IMR-90 (cell line): ENCODE data around the gene AMDHD2. TPM values are rescaled to one million over a fixed set of nuclear protein-coding genes. Genes with fewer than 3 reads are reported as not detected.

Source experiments
- ATAC-seq: fragments of 200-7000 bp; cut with Tn5 transposase; 2 replicates; pipeline ENCODE4 v1.9.1; 2020; ENCODE audit warnings: low read depth, mild to moderate bottlenecking, moderate library complexity
- BruUV-seq: library from RNA; stranded (reverse); fragments of 400-500 nt; replicated peaks from 2 replicates; lab custom pipeline; 2021; lab: Mats Ljungman, UMichigan
- CTCF ChIA-PET: fragments of 300-600 bp; formaldehyde crosslinking; extraction: SDS; loops from one replicate; lab custom pipeline; 2021; ENCODE audit warnings: antibody characterized with exemption; lab: Yijun Ruan, JAX
- POLR2A ChIA-PET: fragments of 300-600 bp; sonication (Branson Sonifier 250); formaldehyde crosslinking; loops from one replicate; lab custom pipeline; 2022; ENCODE audit warnings: antibody characterized with exemption; ENCODE audit not compliant: unreplicated experiment; lab: Charles Lee
- DNase-seq: peaks from one replicate; pipeline ENCODE4 v3.0.0; 2013
- H2AFZ ChIP-seq: replicated peaks from 2 replicates; pipeline ENCODE3; 2013; ENCODE audit warnings: low read length, mild to moderate bottlenecking; ENCODE audit not compliant: poor library complexity
- H2AK5ac ChIP-seq: 2 replicates; pipeline ENCODE4 v1.6.1; 2013; ENCODE audit warnings: low read depth, low read length, inconsistent platforms
- H2AK9ac ChIP-seq: replicated peaks from 2 replicates; pipeline ENCODE3; 2013; ENCODE audit warnings: mild to moderate bottlenecking, low read depth, low read length, moderate library complexity; ENCODE audit not compliant: poor library complexity
- H2BK120ac ChIP-seq: 2 replicates; pipeline ENCODE4 v1.6.1; 2013; ENCODE audit warnings: low read depth, low read length, inconsistent platforms
- H2BK15ac ChIP-seq: 3 replicates; pipeline ENCODE4 v1.6.1; 2013; ENCODE audit warnings: low read depth, low read length, inconsistent platforms
- H2BK20ac ChIP-seq: 2 replicates; pipeline ENCODE4 v1.6.1; 2013; ENCODE audit warnings: low read depth, mild to moderate bottlenecking, inconsistent platforms, low read length, moderate library complexity
- H2BK5ac ChIP-seq: 2 replicates; pipeline ENCODE4 v1.6.1; 2013; ENCODE audit warnings: mild to moderate bottlenecking, low read depth, low read length, inconsistent platforms; ENCODE audit not compliant: poor library complexity, severe bottlenecking
- H3K14ac ChIP-seq: replicated peaks from 2 replicates; pipeline ENCODE4 v1.6.1; 2013; ENCODE audit warnings: low read depth, low read length, inconsistent platforms
- H3K18ac ChIP-seq: 2 replicates; pipeline ENCODE4 v1.6.1; 2013; ENCODE audit warnings: low read depth, low read length, control low read depth
- H3K23ac ChIP-seq: 2 replicates; pipeline ENCODE4 v1.6.1; 2013; ENCODE audit warnings: low read depth, low read length, inconsistent platforms
- H3K27ac ChIP-seq: 2 replicates; pipeline ENCODE4 v1.5.1; 2013; ENCODE audit warnings: mild to moderate bottlenecking, control low read depth, low read length; ENCODE audit not compliant: insufficient read depth
- H3K27me3 ChIP-seq: 2 replicates; pipeline ENCODE4 v1.6.1; 2013; ENCODE audit warnings: low read length; ENCODE audit not compliant: control insufficient read depth, insufficient read depth
- H3K36me3 ChIP-seq: 2 replicates; pipeline ENCODE4 v1.6.1; 2013; ENCODE audit warnings: low read length, mixed read lengths; ENCODE audit not compliant: control insufficient read depth, insufficient read depth
- H3K4ac ChIP-seq: 2 replicates; pipeline ENCODE4 v1.6.1; 2013; ENCODE audit warnings: low read depth, low read length, inconsistent platforms
- H3K4me1 ChIP-seq: 2 replicates; pipeline ENCODE4 v1.6.1; 2013; ENCODE audit warnings: low read length, mixed read lengths; ENCODE audit not compliant: control insufficient read depth, insufficient read depth
- H3K4me2 ChIP-seq: 2 replicates; pipeline ENCODE4 v1.6.1; 2013; ENCODE audit warnings: low read depth, mild to moderate bottlenecking, control low read depth, low read length, moderate library complexity
- H3K4me3 ChIP-seq: 2 replicates; pipeline ENCODE4 v1.5.1; 2013; ENCODE audit warnings: low read depth, mild to moderate bottlenecking, control low read depth, low read length, moderate library complexity; ENCODE audit not compliant: insufficient read depth
- H3K56ac ChIP-seq: 2 replicates; pipeline ENCODE4 v1.6.1; 2013; ENCODE audit warnings: low read length, inconsistent platforms; ENCODE audit not compliant: insufficient read depth; ENCODE audit errors: extremely low read depth
- H3K79me1 ChIP-seq, 2 experiments: 2 replicates each; pipeline ENCODE4 v1.6.1; 2013; ENCODE audit warnings: low read length in 2 of 2, inconsistent platforms in 1 of 2, low read depth in 1 of 2
- H3K9ac ChIP-seq: 2 replicates; pipeline ENCODE4 v1.6.1; 2013; ENCODE audit warnings: low read depth, low read length, control low read depth
- H3K9me1 ChIP-seq: 2 replicates; pipeline ENCODE4 v1.6.1; 2013; ENCODE audit warnings: low read length, inconsistent platforms; ENCODE audit not compliant: insufficient read depth
- H3K9me3 ChIP-seq: 2 replicates; pipeline ENCODE4 v1.6.1; 2013; ENCODE audit warnings: low read length; ENCODE audit not compliant: control insufficient read depth, insufficient read depth
- H4K20me1 ChIP-seq: 2 replicates; pipeline ENCODE4 v1.6.1; 2013; ENCODE audit warnings: low read length, inconsistent platforms; ENCODE audit not compliant: insufficient read depth
- H4K5ac ChIP-seq: 2 replicates; pipeline ENCODE4 v1.6.1; 2013; ENCODE audit warnings: mild to moderate bottlenecking, low read depth, low read length, control low read depth
- H4K8ac ChIP-seq, 2 experiments: 2 replicates each; pipeline ENCODE4 v1.6.1; 2013; ENCODE audit warnings: low read depth in 2 of 2, low read length in 2 of 2, control low read depth in 1 of 2, inconsistent platforms in 1 of 2
- H4K91ac ChIP-seq: 2 replicates; pipeline ENCODE4 v1.6.1; 2013; ENCODE audit warnings: low read depth, low read length, inconsistent platforms; ENCODE audit not compliant: insufficient read depth
- BHLHE40 ChIP-seq: fragments of 150-350 bp; IDR thresholded peaks from 2 replicates; pipeline ENCODE4 v1.6.1; 2016; ENCODE audit warnings: mild to moderate bottlenecking, low read depth, low read length
- CEBPB ChIP-seq: IDR thresholded peaks from 2 replicates; pipeline ENCODE4 v1.6.1; 2012; ENCODE audit warnings: low read depth, low read length, improper control_type of control experiment
- CHD1 ChIP-seq: IDR thresholded peaks from 2 replicates; pipeline ENCODE4 v1.6.1; 2012; ENCODE audit warnings: low read depth, low read length, improper control_type of control experiment
- FOS ChIP-seq: fragments of 150-350 bp; IDR thresholded peaks from 2 replicates; pipeline ENCODE4 v1.6.1; 2016; ENCODE audit warnings: low read depth, low read length
- MAFK ChIP-seq: IDR thresholded peaks from 2 replicates; pipeline ENCODE4 v1.6.1; 2012; ENCODE audit warnings: low read depth, low read length, improper control_type of control experiment
- MAZ ChIP-seq: IDR thresholded peaks from 2 replicates; pipeline ENCODE4 v1.6.1; 2012; ENCODE audit warnings: low read depth, mild to moderate bottlenecking, low read length, improper control_type of control experiment, moderate library complexity, borderline replicate concordance
- MXI1 ChIP-seq: IDR thresholded peaks from 2 replicates; pipeline ENCODE4 v1.6.1; 2012; ENCODE audit warnings: low read depth, mild to moderate bottlenecking, low read length, moderate library complexity, borderline replicate concordance
- NFE2L2 ChIP-seq: fragments of 150-350 bp; IDR thresholded peaks from 2 replicates; pipeline ENCODE4 v1.6.1; 2016; ENCODE audit warnings: low read depth, mild to moderate bottlenecking, low read length
- POLR2A ChIP-seq: IDR thresholded peaks from 2 replicates; pipeline ENCODE4 v1.6.1; 2012; ENCODE audit warnings: mild to moderate bottlenecking, low read depth, low read length
- RAD21 ChIP-seq: IDR thresholded peaks from 2 replicates; pipeline ENCODE4 v1.6.1; 2012; ENCODE audit warnings: low read length, improper control_type of control experiment
- RCOR1 ChIP-seq: IDR thresholded peaks from 2 replicates; pipeline ENCODE4 v1.6.1; 2012; ENCODE audit warnings: mild to moderate bottlenecking, low read length, improper control_type of control experiment; ENCODE audit not compliant: insufficient replicate concordance
- RFX5 ChIP-seq: IDR thresholded peaks from 2 replicates; pipeline ENCODE4 v1.8.0; 2012; ENCODE audit warnings: low read depth, mild to moderate bottlenecking, low read length, moderate library complexity
- SMC3 ChIP-seq: fragments of 150-350 bp; IDR thresholded peaks from 2 replicates; pipeline ENCODE4 v1.6.1; 2016; ENCODE audit warnings: low read depth, mild to moderate bottlenecking, antibody characterized with exemption, low read length, moderate library complexity
- WGBS, 2 experiments: methylation state at CpG; one replicate each; pipeline versions ENCODE4 v1.1.5 to v1.1.7; 2013; ENCODE audit warnings: missing lambda C conversion rate in 2 of 2; ENCODE audit not compliant: insufficient read length in 1 of 2; ENCODE audit errors: extremely low coverage in 2 of 2; 5-methylcytosine and 5-hydroxymethylcytosine counted together
- dilution Hi-C: fragments of 300-500 bp; cut with HindIII; formaldehyde crosslinking; loops from one replicate; pipeline ENCODE4 v1.14.3; 2018; ENCODE audit warnings: low sequenced_read_pairs; ENCODE audit not compliant: unreplicated experiment
- in situ Hi-C: fragments of 300-500 bp; cut with MboI; formaldehyde crosslinking; loops from 3 replicates; pipeline ENCODE4 v1.14.3; 2019; ENCODE audit warnings: low sequenced_read_pairs, inconsistent platforms, mixed read lengths
- intact Hi-C: fragments of 100-400 bp; cut with micrococcal nuclease; formaldehyde crosslinking; loops from 2 replicates; pipeline ENCODE4 v1.10.0; 2022
- polyA plus RNA-seq, 3 experiments: library from polyadenylated mRNA; depleted of rRNA; stranded (reverse); fragments of >200 nt; gene quantifications; 2 replicates each; pipeline ENCODE4 v1.2.3, GENCODE V29; 2012; ENCODE audit warnings: low replicate concordance in 1 of 3
- total RNA-seq: library from RNA; depleted of rRNA; stranded (reverse); fragments of >200 nt; gene quantifications from 2 replicates; pipeline ENCODE4 v1.2.3, GENCODE V29; 2012
- TF ChIP-seq, protein P1 (sequence below): fragments of 150-350 bp; IDR thresholded peaks from 2 replicates; pipeline ENCODE4 v1.6.1; 2016; ENCODE audit warnings: low read depth, mild to moderate bottlenecking, low read length, moderate library complexity, borderline replicate concordance
- TF ChIP-seq, protein P2 (sequence below): fragments of 150-350 bp; IDR thresholded peaks from 2 replicates; pipeline ENCODE4 v1.6.1; 2017; ENCODE audit warnings: mild to moderate bottlenecking, antibody characterized with exemption, low read length, low read depth
- TF ChIP-seq, protein P3 (sequence below): conservative IDR thresholded peaks from 2 replicates; pipeline ENCODE4 v1.5.1; 2012; ENCODE audit warnings: mild to moderate bottlenecking, low read depth, low read length, improper control_type of control experiment

Gene AMDHD2
- total and polyA plus RNA-seq, 2 of the 4 experiments (the other 2 are of a cell fraction): 10.6 to 30.3 TPM

DNA sequence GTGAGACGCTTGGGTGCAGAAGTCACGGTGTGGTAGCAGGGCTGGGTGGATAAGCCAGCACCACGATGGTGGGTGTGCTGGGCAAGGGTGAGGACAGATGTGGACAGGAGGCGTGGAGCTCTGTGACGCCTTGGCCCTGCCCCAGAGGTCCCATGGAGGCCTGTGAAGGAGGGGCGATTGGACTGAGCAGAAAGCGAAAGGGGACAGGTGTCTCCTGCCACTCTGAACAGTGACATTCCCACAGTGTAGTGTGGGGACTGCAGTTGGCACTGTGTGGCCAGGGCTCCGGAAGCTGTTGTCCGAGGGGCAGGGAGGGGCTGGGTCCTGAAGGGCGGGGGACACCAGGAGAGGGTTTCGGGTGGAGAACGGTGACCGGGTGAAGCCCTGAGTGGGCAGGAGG is 37.9 kb upstream of the AMDHD2 start:
- Histone ChIP-seq H2BK5ac (peak overlapping the region; percentile 63), H3K56ac (no peak overlapping the region), H3K9me1 (peaks cover 6% of the 10 kb centered on the region; the same call in 1 of the 2 replicates), H2BK15ac (0 out of 3 replicates have a peak overlapping the region, but pooled peaks have one; percentile 18), H4K91ac (peak overlapping the region; percentile 43; the same call in 1 of the 2 replicates), H3K9ac (peak overlapping the region; percentile 53; the same call in 1 of the 2 replicates), H3K4me3 (no peak overlapping the region), H4K8ac (peak overlapping the region in 1 of 2 experiments; percentile 91; a peak in 2 of 4 replicates), H3K27me3 (no peaks in the 10 kb centered on the region), H3K9me3 (no peaks in the 10 kb centered on the region), H2AFZ (peak overlapping the region; percentile 91), H3K27ac (peak overlapping the region; percentile 52), H3K36me3 (no peaks in the 10 kb centered on the region), H4K20me1 (peaks cover 15% of the 10 kb centered on the region), H2BK120ac (no peak overlapping the region), H3K23ac (no peak overlapping the region), H3K4ac (peak overlapping the region; percentile 86), H3K18ac (peak overlapping the region; percentile 56; the same call in 1 of the 2 replicates), H2BK20ac (no peak overlapping the region), H3K4me2 (peak overlapping the region; percentile 85; the same call in 1 of the 2 replicates), H2AK5ac (peak overlapping the region; percentile 88; the same call in 1 of the 2 replicates), H4K5ac (peak overlapping the region; percentile 98), H2AK9ac (peak overlapping the region; percentile 92), H3K79me1 (peaks cover 30 to 73% of the 10 kb centered on the region in 2 experiments), H3K4me1 (peaks cover 21% of the 10 kb centered on the region), H3K14ac (peak overlapping the region; percentile 61; the same call in 1 of the 2 replicates)
- in situ Hi-C loops (no loop called here), intact Hi-C loops (no loop called here), dilution Hi-C loops (no loop called here)
- TF ChIP-seq BHLHE40 (no peak), MXI1 (no peak), MAFK (no peak), CHD1 (no peak), RAD21 (no peak), FOS (no peak), SMC3 (no peak), NFE2L2 (no peak), POLR2A (no peak), RCOR1 (no peak), RFX5 (no peak), MAZ (no peak), CEBPB (no peak)
- TF ChIP-seq, protein P1, sequence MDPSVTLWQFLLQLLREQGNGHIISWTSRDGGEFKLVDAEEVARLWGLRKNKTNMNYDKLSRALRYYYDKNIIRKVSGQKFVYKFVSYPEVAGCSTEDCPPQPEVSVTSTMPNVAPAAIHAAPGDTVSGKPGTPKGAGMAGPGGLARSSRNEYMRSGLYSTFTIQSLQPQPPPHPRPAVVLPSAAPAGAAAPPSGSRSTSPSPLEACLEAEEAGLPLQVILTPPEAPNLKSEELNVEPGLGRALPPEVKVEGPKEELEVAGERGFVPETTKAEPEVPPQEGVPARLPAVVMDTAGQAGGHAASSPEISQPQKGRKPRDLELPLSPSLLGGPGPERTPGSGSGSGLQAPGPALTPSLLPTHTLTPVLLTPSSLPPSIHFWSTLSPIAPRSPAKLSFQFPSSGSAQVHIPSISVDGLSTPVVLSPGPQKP: no peak
- TF ChIP-seq, protein P2, sequence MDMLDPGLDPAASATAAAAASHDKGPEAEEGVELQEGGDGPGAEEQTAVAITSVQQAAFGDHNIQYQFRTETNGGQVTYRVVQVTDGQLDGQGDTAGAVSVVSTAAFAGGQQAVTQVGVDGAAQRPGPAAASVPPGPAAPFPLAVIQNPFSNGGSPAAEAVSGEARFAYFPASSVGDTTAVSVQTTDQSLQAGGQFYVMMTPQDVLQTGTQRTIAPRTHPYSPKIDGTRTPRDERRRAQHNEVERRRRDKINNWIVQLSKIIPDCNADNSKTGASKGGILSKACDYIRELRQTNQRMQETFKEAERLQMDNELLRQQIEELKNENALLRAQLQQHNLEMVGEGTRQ: no peak
- TF ChIP-seq, protein P3, sequence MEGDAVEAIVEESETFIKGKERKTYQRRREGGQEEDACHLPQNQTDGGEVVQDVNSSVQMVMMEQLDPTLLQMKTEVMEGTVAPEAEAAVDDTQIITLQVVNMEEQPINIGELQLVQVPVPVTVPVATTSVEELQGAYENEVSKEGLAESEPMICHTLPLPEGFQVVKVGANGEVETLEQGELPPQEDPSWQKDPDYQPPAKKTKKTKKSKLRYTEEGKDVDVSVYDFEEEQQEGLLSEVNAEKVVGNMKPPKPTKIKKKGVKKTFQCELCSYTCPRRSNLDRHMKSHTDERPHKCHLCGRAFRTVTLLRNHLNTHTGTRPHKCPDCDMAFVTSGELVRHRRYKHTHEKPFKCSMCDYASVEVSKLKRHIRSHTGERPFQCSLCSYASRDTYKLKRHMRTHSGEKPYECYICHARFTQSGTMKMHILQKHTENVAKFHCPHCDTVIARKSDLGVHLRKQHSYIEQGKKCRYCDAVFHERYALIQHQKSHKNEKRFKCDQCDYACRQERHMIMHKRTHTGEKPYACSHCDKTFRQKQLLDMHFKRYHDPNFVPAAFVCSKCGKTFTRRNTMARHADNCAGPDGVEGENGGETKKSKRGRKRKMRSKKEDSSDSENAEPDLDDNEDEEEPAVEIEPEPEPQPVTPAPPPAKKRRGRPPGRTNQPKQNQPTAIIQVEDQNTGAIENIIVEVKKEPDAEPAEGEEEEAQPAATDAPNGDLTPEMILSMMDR: no peak
- 69% methylated on average over 5 of the region's 13 CpGs; no CpG with 5 or more reads in 1 of the 2 experiments for WGBS, 2 experiments
- CTCF ChIA-PET: interaction anchor here (0.6 kb wide), 1 partner anchor 10 kb away, joined by 3 read pairs; no protein-coding TSS in a partner anchor
- ATAC-seq (no peak), DNase-seq (no peak)
- POLR2A ChIA-PET: no interaction called here
- no TSS peak for BruUV-seq
